ENCODE data around the gene PRKAG1.

- TF ChIP-seq CTCF (IDR thresholded peaks at IDR 0.05; ENCODE audit: insufficient read depth, low read depth, low read length) (no peak), EZH2 (IDR thresholded peaks at IDR 0.05; ENCODE audit: insufficient read depth, low read length) (no peak)
Observed at GRCh38 chr12:49060237-49061156, 41.9 kb upstream of the PRKAG1 start, which contains the start of gene KMT2D.

All from astrocyte (in vitro differentiated cells and primary cell).